Ureter (tissue), 1 donor: Measurements from ENCODE around the gene CHAF1B. TPM values are rescaled to one million over a fixed set of nuclear protein-coding genes. Genes with fewer than 3 reads are reported as not detected.
"Not testable (repeated sequence)": the region's sequence is repeated elsewhere in the genome, so short reads cannot be mapped to it uniquely, and the experiment has no call there.

Experiments used
- DNase-seq: peaks from one replicate; pipeline ENCODE4 v3.0.0-alpha.2; 2020; ENCODE audit warnings: low spot score
- total RNA-seq: library from RNA; stranded (reverse); gene quantifications from one replicate; pipeline ENCODE4 v1.2.4, GENCODE V29; 2023
- donor health status: DM: yes; HTN: yes; CAD: no.

Gene CHAF1B
- total RNA-seq, 1 donor from 2014 or later: 2.4 TPM

DNA sequence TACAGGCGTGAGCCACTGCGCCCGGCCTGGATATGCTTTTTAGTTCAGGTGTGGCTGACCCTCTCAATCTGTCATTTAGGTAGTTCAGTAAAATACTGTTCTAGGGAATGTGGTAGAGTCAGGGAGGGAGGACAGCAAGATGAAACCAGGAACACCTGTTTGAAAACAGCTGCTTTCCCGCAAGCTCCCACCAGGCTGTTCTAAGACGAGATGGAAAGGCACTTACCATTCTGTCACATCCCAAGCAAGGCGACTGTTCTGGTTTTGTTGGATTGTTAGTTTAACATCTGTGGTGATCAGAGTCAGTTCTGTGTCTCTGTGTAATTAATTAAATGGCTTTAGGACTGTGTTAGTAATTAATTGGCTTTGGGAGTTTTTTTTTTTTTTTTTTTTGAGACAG lies 2.9 kb downstream of the CHAF1B start:
- no peak for DNase-seq

DNA sequence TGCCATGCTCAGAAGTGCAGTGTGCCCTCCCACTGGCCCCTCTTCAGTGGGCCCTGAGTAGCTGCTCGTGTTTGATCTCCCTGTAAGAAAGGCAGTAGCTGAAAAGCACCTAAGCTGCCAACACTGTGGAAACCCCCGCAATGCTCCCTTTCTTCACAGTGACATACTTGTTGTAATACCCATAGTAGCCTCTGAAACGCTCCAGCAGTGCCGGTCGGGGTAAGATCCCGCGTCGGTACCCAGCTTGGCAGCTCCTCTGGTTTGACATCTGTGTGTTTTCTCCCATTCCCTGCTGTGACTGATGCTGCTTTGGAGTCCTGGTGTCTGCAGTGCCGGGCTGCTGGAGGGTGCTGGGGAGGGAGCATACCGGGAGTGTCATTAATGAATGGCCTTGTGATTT lies 3.6 kb downstream of the CHAF1B start:
- DNase-seq: no peak

DNA sequence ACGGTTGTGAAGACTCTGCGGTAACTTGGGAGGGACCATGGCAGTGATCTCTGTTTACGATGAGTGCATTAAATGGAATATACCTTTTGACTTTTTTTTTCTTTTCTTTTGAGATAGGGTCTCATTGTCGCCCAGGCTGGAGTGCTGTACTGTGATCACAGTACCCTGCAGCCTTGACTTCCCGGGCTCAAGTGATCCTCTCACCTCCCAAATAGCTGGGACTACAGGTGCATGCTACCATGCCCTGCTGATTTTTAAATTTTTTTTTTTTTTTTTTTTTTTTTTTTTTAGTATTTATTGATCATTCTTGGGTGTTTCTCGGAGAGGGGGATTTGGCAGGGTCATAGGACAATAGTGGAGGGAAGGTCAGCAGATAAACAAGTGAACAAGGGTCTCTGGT lies 6.5 kb downstream of the CHAF1B start:
- DNase-seq: not testable (repeated sequence)

DNA sequence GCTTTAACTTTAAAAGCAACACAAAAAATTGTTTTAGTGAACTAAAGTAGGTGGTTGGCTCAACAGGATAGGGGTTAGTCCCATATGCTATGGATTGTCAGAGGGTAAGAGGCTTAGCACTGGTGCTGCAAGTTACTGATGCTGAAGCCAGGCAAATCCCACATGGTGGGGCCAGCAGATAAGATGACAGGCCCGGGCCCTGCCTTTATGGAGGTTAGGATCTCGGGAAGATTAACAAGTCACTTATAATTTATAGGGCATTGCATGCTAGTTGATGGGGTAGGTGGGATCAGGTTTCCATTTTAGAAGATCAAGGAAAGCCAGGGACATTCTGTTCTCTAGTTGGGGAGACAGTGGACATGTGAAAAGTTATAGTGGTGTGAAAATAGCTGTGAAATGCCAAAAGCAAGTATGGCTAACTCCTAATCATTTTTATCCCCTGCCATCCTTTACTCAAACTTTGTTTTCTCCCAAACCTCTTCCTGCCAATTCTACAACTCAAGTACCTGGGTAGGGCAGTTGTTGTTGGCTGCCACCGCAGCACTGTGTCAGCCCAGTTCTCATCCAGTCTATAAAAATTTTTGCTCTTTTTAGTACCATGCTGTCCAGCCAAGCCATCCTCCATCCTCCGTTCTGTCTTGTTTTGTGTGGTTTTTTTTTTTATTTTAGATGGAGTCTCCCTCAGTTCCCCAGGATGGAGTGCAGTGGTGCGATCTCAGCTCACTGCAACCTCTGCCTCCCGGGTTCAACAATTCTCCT lies 10.3 kb downstream of the CHAF1B start:
- DNase-seq: no peak

DNA sequence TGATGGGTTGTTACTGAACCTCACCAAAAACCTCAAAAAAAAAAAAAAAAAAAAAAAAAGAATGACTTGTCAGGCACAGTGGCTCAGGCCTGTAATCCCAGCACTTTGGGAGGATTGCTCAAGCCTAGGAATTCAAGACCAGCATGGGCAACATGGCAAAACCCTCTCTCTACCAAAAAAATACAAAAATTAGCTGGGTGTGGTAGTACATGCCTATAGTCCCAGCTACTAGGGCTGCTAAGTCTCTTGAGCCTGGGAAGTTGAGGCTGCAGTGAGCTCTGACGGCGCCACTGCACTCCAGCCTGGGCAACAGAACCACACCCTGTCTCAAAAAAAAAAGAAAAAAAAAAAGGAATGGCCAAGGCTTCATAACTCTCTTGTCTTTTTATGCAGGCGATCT lies 11.1 kb downstream of the CHAF1B start:
- no peak for DNase-seq

DNA sequence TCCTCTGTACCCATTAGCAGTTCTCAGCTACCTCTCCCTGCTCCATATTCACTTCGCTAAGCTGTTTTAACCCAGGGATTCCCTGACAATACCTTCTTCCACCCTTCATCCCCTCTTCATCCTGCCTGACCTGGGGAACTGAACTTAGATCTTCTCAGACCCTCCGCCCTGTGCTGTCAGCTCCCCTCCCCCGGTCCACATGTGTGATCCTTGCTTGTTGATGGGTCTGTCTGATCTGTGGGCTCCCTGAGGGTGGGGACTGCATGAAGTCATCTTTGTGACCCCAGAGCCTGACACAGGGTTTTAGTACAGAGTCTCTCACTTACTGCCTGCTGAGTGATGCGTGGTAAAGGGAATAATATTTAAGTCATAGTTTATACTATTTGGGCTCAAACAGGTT lies 11.8 kb downstream of the CHAF1B start:
- no peak for DNase-seq

DNA sequence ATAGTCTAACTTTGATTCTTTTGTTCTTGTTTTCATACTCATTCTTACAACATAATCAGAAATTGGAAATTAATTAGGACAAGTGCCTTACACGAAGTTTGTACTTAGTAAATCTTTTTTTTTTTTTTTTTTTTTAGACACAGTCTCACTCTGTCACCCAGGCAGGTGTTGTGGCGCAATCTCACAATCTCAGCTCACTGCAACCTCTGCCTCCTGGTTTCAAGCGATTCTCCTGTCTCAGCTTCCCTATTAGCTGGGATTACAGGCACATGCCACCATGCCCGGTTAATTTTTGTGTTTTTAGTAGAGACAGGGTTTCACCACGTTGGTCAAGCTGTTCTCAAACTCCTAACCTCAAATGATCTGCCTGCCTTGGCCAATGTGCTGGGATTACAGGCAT lies 12.4 kb downstream of the CHAF1B start:
- DNase-seq: no peak

DNA sequence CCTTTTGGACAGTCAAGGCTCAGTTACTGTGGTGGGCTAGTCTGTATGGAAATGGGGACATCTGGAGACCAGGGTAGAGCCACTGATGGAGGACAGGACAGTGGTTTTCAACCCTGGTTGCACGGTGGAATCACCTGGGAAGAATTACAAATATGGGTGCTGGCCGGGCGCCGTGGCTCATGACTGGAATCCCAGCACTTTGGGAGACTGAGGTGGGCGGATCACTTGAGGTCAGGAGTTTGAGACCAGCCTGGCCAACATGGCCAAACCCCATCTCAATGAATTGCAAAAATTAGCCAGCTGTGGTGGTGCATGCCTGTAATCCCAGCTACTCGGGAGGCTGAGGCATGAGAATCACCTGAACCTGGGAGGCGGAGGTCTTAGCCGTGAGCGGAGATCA lies 14.5 kb downstream of the CHAF1B start:
- DNase-seq: not testable (repeated sequence)

DNA sequence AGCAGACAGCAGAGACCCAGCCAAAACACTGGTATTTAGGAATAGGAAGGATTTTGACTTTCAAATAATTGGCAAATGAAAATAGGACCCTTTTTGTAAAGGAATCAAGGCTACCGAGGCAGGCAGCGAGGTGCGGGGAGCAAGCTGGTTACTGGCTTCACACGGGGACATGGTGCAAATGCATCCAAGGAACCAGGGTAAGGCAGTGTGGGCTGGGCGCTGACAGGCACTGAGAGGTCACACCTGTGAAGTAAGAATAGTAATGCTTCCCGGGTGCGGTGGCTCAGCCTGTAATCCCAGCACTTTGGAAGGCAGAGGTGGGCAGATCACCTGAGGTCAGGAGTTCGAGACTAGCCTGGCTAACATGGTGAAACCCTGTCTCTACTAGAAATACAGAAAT lies 15.5 kb downstream of the CHAF1B start:
- DNase-seq: no peak

DNA sequence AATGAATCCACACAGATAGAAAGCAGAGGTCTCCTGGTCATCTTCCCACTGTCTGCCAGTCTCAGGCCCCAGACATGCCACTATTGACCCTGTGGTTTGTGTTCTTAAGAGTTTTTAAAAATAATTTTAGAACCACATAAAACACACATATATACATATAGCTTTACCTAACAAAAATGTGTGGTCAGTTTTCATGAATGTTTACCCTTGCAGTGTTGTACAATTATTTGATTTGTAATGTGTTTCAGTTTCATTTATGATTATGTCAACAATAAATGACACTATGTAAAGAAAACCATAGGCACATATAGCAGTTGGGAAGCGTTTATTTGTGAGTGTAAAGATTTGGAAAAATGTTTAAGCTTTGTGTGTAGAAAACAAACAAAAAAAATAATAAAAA lies 17.1 kb downstream of the CHAF1B start:
- DNase-seq: no peak

DNA sequence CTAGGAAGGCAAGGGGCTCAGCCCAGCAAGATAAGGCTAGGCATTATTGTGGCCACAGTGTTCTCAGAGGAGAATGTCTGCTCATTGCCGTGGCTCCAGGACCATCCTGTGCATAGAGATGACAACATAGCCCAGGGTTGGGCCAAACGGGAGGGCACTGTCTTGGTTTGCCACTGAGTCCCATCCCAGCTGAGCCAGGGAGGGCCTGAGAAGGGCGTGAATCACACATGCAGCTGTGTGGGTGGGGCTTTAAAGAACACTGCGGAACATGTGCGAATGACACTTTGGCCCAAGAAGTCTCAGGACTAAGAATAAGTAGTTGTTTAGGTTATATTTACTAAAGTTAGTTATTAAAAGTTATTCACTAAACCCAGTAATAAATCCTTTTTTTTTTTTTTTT lies 18.5 kb downstream of the CHAF1B start:
- no peak for DNase-seq

DNA sequence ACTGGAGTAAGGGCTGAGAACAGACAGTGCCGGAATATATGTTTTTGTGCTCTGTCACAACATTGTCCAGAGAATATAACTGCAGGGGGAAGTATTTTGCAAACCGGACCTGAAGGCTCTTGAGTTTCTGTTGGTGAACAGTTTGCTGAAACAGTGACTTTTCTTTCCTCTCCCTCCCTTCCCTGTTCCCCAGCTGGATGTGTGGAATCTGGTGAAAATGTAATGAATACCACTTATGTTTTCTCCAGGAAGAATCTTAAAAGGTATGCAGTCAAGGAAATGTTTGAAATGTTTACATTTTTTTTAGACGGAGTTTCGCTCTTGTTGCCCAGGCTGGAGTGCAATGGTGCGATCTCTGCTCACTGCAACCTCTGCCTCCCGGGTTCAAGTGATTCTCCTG lies 23.4 kb downstream of the CHAF1B start:
- no peak for DNase-seq

DNA sequence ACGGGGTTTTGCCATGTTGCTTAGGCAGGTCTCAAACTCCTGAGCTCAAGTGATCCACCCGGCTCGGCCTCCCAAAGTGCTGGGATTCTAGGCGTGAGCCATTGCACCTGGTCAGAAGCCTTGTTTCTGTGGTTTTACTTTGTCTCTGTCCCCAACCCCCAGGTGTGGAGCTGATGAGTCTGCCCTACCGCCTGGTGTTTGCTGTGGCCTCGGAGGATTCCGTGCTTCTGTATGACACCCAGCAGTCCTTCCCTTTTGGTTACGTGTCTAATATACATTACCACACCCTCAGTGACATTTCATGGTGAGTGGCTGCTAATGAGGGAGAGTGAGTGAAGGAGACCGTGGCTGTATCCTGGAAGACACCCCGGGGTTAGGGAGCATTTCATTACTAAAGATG lies 26.1 kb downstream of the CHAF1B start:
- no peak for DNase-seq

DNA sequence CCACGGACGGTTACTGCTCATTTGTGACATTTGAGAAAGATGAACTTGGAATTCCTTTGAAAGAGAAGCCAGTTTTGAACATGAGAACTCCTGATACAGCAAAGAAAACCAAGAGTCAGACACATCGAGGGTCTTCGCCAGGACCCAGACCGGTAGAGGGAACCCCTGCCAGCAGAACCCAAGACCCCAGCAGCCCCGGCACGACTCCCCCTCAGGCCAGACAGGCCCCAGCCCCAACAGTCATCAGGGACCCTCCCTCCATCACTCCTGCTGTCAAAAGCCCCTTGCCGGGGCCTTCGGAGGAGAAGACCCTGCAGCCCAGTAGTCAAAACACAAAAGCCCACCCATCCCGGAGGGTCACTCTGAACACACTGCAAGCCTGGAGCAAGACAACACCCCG lies 27.7 kb downstream of the CHAF1B start:
- DNase-seq: no peak

DNA sequence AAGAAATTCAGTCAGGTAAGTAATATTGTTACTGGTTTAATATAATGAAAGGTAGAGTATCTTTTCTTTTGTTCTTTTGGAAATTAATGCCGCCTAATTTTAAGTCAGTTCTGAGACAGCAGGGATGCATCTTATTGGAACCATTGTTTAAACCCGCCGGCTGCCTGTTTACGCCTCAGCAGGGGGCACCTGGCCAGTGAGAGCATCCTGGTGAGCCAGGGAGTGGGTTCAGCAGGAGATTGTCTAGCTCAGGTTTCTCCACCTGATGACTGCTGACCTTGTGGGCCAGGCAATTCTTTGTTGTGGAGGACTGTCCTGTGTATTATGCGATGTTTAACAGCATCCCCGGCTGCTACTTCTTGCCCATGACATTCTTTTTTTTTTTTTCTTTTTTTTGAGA lies 30.2 kb downstream of the CHAF1B start:
- DNase-seq: no peak

DNA sequence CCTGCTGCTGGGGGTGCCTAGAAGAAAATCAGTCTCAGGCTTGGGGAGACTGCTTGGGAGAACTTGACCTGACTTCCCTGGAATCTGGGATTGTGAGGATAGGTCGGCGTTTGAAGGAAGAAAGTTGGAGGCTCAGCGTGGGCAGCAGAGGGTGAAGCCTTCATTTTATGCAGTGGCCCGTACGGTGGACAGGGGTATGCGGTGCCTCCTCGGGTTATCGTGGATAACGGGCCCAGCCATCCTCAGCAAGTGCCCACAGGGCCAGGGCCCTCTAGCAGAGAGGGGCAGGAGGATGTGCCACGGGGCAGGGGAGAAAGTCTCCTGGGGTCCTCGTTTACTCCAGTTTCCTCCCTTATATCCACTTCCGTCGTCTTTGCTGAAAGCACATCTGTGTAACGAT lies 34.0 kb downstream of the CHAF1B start:
- no peak for DNase-seq

DNA sequence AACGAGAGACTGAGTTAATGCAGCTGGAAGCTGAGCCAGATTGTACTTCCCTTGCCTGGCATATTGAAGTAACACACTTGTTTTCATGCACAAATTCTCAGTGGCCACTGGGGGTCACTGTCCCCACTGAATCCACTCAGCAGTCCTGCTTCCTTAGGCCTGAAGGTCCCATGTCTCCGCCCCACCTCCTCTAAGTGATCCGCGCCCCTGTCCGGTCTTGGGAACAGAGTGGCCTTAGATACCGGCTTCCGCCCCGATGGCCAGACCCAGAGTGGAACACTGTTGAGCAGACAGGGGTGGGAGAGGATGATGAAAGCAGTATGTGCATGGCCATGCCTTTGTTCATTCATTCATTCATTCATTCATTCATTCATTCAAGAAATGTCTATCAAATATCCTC lies 34.8 kb downstream of the CHAF1B start:
- peak; percentile 85 for DNase-seq

DNA sequence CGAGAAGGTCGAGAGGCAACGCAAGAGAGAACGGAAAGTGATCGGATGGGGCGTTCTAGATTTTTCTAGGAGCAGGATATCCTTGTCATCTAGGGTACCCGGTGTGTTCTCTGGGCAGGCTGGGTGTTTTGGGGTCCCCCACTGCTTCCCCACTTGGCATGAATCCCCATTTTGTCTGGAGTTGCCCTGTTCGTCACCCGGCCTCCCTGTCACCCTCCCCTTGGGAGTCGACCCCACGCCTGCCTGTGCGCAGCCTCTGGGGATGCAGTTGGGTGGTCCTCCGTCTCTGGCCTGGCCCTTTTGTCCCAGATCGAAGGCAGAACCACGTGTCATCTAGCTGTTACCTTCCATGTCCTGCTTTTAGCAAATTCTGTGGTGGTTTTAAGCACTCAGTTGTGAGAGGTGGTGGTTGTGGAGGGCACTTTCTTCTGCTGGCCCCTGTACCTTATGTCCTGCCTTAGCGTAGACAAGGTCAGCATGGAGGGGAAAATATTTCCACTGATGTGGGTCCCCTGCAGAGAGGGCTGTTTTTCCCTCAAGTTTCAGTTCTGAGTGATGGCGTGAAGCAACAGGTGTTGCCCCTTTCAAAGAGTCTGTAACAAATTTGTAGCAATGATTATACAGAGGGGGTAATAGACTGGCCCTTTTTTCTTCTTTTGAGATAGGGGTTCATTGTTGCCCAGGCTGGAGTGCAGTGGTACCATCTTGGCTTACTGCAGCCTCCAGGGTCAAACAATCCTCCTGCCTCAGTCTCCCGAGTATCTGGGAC lies 35.6 kb downstream of the CHAF1B start:
- DNase-seq: no peak

DNA sequence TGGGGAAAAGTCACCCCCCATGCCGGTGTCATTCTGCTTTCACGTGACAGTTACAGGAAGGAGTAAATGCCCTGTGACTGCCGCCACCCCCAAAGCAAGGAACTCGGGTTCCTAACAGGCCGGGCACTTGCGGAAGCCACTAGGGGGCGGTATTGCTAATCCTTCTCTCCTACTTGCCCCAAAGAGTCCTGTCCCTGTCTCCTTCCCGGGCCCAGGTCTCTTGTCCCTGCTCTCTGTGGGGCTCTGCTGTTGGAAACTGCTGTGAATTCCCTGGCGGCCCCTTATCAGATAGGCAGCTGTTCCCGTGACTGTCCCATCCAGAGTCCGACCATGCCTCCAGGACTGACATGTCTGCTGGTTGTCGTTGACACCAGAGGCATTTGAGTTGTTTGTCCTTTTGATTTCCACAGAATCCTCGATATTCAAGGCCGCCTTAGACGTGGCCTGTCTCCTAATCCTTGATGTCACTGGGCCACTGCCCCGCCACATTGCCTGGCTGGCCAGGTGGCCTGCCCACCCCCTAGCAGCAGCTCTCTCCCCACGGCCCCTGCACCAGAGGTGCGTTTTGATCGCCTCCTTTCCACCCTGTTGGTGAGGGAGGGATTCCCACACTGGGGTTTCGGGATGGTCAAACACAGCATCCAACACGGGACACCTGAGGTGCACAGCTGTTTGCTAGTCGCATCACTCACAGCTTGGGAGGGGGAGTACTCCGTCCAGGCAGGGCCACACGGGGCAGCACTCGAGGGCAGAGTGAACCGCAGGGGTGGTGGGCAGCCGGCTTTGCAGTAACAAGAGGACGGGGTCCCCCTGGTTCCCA lies 37.3 kb downstream of the CHAF1B start:
- peak; percentile 50 for DNase-seq

DNA sequence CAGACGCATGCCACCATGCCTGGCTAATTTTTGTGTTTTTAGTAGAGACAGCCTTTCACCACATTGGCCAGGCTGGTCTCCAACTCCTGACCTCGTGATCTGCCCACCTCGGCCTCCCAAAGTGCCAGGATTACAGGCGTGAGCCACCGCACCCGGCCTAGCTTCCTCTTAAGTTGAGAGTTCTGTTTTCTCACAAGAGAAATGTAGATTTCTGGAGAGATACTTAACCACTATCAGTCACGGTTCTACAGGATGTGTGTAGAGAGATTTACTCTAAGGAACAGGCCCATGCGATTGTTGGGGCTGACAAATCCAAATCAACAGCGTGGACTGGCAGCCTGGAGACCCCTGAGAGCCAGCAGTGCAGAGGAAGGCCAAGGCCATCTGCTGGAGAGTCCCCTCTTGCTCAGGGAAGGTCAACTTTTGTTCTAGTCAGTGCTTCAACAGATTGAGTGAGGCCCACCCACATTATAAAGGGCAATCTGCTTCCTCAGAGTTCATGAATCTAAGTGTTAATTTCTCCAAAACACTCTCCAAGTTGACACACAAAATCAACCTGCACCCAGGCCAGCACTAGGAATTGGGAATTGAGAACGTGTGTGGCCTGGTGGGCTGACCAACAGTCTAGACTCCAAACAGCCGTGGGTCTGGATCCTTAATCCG lies 38.7 kb downstream of the CHAF1B start:
- no peak for DNase-seq

DNA sequence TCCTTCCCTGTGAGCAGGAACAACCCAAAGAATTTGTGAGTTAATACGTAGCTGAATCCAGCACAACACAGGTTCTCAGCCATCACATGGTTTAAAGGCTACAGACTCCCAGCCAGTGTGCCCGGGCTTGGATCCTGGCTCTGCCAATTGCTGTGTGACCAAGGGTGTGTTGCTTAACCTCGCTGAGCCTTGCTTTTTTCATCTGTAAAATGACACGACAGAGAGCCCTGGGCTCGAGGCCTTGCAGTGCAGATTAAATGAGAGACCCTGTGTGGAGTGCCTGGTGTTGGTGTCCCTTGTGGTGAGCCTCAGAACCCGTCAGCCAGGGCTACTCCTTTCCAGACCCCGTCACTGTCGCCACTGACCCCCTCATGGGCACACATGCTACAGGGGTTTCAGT lies 39.4 kb downstream of the CHAF1B start:
- DNase-seq: no peak

DNA sequence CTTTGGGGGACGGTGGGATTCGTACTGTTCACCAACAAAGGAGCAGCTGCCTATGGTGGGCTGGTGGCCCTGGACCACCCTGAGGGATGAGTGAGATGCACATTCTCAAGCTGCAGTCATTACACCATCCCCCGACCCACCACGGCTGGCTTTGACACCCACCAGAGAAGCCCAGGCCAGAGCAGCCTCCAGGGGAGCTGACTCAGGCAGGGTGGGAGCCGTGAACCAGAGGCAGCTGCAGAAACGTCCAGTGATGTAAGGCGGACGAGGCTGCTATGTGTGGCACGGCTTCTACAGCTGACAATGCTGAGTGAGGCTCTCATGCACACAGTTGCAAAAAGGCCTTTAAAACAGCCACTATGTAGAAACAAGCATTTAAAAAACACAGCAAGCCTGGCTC lies 40.1 kb downstream of the CHAF1B start:
- no peak for DNase-seq
